Fibroblast of skin of abdomen (primary cell): Measurements from ENCODE around the gene ACADSB. TPM values are rescaled to one million over a fixed set of nuclear protein-coding genes. Genes with fewer than 3 reads are reported as not detected.
A peak's percentile ranks its signal among the peaks of the same experiment; 100 is the strongest.

Experiments
- DNase-seq: peaks from one replicate; pipeline ENCODE4 v3.0.0-alpha.2; 2013
- polyA plus RNA-seq, 2 experiments: library from polyadenylated mRNA; unstranded; fragments of 120-200 nt; gene quantifications; one replicate each; pipeline ENCODE4 v1.2.1, GENCODE V29; 2013; ENCODE audit not compliant: insufficient read length in 2 of 2

ACADSB gene
- polyA plus RNA-seq (2013, experiment 1 of 2; ENCODE audit: insufficient read length): 8.5 TPM
- polyA plus RNA-seq (2013, experiment 2 of 2; ENCODE audit: insufficient read length): 8.1 TPM

- peak; percentile 98 for DNase-seq
Measured at GRCh38 chr10:123008355-123009104, at the start of gene ACADSB, which contains the start of gene IKZF5. Gene ACADSB, plus strand, starts transcription at chr10:123009006. Its CDS starts 24 bp downstream, at chr10:123009030. Gene IKZF5, minus strand, starts transcription at chr10:123008795. Its CDS starts 10,170 bp downstream, at chr10:122998625.

DNA sequence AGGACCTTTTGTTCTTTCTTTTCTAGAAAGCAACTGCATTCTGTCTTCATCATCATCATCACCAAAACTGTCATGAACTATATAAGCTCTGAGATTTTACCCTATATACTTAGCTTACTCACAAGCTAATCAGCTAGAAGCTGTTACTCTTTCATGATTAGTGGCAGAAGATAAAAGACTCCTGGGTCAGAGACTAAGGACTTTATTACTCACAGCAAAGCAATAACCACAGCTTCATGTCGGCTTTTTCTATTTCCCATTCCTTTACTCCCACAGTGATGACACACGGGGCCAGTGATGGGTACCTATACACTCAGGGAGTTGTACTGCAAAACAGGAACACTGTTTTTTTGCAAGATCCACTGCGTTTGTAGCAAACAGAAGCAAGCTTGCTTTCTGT, 46.4 kb upstream of the ACADSB start:
- no peak for DNase-seq

GRCh38 chr10:122966879-122967278, 41.9 kb upstream of the ACADSB start:
- DNase-seq: no peak

GRCh38 chr10:122968698-122969097, 40.1 kb upstream of the ACADSB start:
- no peak for DNase-seq

GRCh38 chr10:122974023-122974422, 34.8 kb upstream of the ACADSB start:
- peak; percentile 4 for DNase-seq

- no peak for DNase-seq
Measured at GRCh38 chr10:122974543-122975064, 34.2 kb upstream of the ACADSB start.

DNA sequence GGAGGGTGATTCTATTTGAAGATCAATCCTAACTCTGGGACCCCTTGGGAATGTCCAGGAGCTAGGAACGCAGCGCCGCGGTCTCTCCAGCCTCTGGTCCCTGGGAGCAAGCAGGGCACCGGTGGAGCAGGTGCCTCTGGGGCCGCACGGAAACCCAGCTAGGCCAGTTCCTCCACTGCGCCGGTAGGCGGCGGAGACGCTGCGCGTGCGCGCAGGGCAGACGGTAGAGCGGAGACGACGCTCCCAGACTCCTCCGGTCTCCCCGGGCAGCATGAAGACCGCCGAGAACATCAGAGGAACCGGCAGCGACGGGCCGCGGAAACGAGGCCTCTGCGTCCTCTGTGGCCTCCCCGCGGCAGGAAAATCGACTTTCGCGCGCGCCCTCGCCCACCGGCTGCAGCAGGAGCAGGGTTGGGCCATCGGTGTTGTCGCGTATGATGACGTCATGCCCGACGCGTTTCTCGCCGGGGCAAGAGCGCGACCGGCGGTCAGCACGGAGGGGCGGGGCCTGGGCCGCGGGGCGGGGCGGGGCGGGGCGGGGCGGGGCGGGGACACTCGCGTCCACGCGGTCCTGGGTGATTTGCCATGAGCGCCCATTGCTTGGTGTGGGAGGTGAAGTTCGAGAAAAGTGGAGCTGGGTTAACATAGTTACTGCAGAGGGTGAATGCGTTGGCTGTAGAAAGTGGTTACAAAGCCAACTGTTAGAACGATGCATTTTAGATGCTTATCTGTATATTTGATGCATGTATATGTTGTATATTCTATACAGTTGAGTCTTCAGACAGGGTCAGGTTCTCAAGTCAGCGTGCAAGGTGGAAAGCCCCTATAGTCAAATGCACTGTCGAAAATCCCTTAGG, 28.4 kb upstream of the ACADSB start, which contains the start of gene PSTK:
Gene PSTK, plus strand, starts transcription at position 193 of the 857 bp plus-strand sequence. Its CDS starts 79 bp downstream, at position 272.
- peak; percentile 93 for DNase-seq

DNA sequence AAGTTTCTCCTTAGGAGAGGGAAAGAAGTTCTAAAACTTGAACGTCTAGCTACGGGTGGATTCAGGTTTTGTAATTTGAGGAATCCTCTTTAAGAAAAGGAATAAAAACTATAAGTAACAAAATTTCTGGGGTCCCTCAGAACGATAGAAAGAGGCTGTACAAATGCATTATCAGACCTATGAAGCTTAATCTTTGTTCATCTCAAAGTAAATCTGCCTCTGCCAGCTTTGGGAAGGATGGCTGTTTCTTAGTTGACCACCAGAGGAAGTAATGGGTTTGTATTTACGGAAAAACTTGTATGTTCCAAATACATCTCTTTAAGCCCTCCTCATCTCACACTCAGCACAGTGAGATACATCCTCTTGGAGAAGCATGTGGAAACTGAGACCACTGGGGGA, 27.7 kb upstream of the ACADSB start:
- peak; percentile 50 for DNase-seq

DNA sequence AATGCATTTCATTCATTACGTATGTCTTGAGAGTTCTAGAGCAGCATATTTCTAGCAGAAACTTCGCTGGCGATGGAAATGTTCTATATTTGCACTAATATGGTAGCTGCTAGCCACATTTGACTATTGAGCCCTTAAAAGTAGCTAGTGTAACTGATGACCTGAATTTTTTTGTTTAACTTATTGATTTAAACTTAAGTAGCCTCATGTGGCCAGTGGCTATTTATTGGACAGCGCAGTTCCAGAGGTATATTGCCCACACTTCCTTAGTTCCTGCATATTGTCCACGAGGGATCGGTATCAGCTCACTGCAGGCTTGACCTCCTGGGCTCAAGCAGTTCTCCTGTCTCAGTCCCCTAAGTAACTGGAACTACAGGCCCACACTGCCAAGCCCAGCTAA, 24.9 kb upstream of the ACADSB start:
- DNase-seq: no peak

GRCh38 chr10:122984708-122985107, 24.1 kb upstream of the ACADSB start:
- DNase-seq: no peak

GRCh38 chr10:122986335-122986734, 22.5 kb upstream of the ACADSB start:
- DNase-seq: no peak

- DNase-seq: peak; percentile 44
Measured at GRCh38 chr10:122988501-122988900, 20.3 kb upstream of the ACADSB start.

DNA sequence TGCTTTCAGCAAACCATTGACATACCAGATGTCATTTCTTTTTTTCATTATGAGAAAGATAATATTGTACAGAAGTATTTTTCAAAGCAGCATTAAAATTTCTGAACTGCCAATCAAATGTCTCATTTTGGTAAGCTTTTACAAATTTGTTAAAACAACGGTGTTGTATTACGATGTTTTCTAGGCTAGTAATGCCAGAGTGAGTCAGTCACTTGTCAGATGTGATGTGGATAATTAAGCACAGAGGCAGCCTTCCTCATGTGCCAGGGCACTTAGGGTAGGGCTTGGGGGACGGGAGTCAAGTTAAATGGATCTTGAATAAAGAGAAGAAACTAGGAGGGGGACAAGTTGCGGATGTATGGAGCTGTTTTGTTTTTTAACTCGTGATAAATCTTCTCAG, 18.5 kb upstream of the ACADSB start:
- peak; percentile 18 for DNase-seq

DNA sequence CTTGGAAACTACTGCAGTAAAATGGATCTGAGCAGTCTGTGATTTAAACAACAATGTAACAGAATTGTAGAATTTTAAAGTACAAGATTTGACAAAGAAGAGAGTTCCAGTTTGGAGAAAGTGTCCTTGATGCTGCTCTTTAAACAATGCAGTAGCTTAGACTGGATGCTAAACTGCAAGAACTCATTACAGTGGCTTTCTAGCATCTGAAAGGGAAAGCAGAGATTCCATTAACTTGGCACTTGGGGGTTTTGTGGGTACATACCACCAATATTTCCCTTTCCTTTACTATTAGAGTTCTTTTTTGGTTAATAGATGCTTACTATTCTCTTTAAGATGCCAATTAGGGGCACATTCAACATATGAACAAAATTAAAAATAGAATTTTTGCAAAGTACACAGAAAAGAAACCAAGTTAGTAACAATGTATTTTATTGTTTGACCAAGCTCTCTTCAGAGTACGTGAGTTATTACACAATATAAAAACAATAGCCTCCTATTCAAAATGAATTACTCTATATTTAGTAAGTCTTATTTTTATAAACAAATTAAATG, 16.7 kb upstream of the ACADSB start:
- no peak for DNase-seq

GRCh38 chr10:122993797-122994336, 14.9 kb upstream of the ACADSB start:
- no peak for DNase-seq

DNA sequence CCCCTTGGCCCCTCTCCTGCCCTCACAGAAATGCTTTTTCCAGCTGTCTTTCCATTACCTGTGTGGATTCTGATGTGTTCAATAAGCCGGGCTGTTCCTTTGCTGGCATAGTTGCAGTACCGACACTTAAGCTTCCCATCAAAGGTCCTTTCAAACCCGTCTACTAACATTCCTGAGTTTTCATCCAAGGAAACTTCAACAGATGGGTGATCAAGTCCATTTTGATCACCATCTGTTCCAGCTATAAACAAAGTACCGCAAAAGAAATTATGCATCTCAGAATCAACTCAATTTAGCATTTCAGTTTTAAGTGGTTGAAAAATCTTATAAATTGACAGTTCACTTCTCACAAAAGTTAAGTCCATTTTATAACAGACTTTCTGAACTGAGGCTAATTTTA, 12.9 kb upstream of the ACADSB start:
- no peak for DNase-seq

DNA sequence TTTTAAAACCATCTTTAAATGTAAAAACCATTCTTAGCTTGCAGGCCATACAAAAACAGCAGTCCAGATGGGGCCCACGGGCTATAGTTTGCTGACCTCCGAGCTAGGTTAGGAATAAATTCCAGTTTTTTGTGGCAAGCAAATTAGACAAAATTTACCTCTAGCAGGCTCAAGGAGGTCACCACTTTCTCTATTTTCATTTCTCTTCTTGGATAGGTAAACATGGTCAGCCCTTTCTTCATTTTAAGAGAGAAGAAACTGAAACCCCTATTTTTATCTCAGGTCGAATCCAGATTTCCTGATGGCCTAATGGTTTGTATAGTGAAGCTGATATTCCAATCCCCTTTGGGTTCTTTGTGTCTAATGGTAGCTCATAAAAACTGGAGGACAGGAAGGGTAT, 10.9 kb upstream of the ACADSB start:
- no peak for DNase-seq

- no peak for DNase-seq
Measured at GRCh38 chr10:122998360-122998917, 10.4 kb upstream of the ACADSB start.

DNA sequence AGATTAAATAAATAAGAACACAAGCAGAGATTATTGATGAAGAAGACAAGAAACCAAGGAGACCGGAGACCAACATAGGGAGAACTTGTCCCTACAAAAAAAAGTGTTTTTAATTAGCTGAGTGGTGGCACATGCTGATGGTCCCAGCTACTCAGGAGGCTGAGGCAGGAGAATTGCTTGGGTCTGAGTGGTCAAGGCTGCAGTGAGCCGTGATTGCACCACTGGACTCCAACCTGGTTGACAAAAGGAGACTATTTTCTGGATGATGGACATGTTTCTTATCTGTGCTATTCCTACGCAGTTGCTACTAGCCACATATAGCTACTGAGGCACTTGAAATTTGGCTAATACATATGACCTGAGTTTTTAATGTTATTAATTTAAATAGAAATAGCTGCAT, 9.9 kb upstream of the ACADSB start:
- DNase-seq: no peak

DNA sequence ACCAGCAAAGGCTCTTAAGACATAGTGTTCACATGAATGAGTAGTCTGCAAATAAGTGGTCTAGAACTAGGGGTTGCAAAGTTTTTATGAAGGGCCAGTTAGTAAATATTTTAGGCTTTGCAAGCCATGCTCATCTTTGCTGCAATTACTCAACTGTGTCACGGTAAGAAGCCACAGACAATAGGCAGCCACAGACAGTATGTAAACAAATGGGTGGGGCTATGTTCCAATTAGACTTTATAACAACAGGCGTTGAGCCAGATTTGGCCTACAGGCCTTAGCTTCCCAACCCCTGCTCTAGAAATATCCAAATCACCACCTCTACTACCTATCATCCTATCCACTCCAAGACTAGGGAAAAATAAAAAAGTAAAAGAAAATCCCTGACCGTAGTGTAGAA, 9.5 kb upstream of the ACADSB start:
- no peak for DNase-seq

DNA sequence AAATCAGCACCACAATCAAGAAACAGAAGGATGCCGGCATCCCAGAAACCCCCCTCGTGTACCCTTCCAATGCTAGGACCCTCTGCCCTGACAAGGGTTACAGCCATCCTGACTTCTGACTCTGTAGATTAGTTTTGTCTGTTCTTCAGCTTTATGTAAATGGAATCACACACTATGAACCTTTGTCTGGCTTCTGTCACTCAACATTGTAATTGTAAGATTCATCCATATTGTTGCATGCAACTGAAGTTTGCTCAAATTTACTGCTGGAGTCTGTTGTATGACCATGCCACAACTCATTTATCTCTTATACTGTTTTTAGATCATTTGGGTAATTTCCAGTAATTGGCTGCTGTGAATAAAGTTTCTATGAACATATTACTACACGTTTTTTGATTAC, 8.7 kb upstream of the ACADSB start:
- DNase-seq: no peak

- no peak for DNase-seq
Measured at GRCh38 chr10:123001370-123001769, 7.4 kb upstream of the ACADSB start.
